ENCODE measurements around the gene CDK4.

GRCh38 chr12:57762463-57762862 is 10.4 kb upstream of the CDK4 start:
- TF ChIP-seq POLR2A (IDR thresholded peaks at IDR 0.05; ENCODE audit: low read length): no peak
- no peak for TF ChIP-seq GATA1 (IDR thresholded peaks at IDR 0.05; ENCODE audit: low read depth, low read length)
